ENCODE measurements around the gene ARIH2. TPM values are rescaled to one million over a fixed set of nuclear protein-coding genes. Genes with fewer than 3 reads are reported as not detected.

ARIH2 gene
- total and polyA plus RNA-seq, 9 of the 15 experiments (the other 6 are each of a cell fraction or from before 2014, with no cell fraction given), result 27.0 to 120 (median 108) TPM

- TF ChIP-seq ZNF707 (CRISPR knock-in tag; conservative IDR thresholded peaks at IDR 0.05), result no peak
- no peak for TF ChIP-seq BDP1 (IDR thresholded peaks at IDR 0.05; ENCODE audit: insufficient read depth, insufficient read length)
- TF ChIP-seq NFIX (CRISPR knock-in tag; IDR thresholded peaks at IDR 0.05; ENCODE audit: low read depth), result no peak
- TF ChIP-seq CHD1 (IDR thresholded peaks at IDR 0.05; ENCODE audit: low read length), result no peak
- TF ChIP-seq ZNF717 (CRISPR knock-in tag; IDR thresholded peaks at IDR 0.05), result no peak
- TF ChIP-seq AFF4 (CRISPR knock-in tag; IDR thresholded peaks at IDR 0.05), result peak; percentile 87
- TF ChIP-seq KLF1 (tag; IDR thresholded peaks at IDR 0.05), result 0 out of 2 replicates have a peak, but pooled peaks have one; percentile 43
- no peak for TF ChIP-seq ZNF140 (CRISPR knock-in tag; IDR thresholded peaks at IDR 0.05)
- no peak for TF ChIP-seq RREB1 (CRISPR knock-in tag; IDR thresholded peaks at IDR 0.05)
- peak; percentile 86 for TF ChIP-seq ARID4B (CRISPR knock-in tag; IDR thresholded peaks at IDR 0.05)
- no peak; the same call in 1 of the 2 replicates for TF ChIP-seq HEY1 (CRISPR knock-in tag; IDR thresholded peaks at IDR 0.05; ENCODE audit: borderline replicate concordance)
- TF ChIP-seq ELF1 (tag; IDR thresholded peaks at IDR 0.05), result no peak
Measured at GRCh38 chr3:49028673-49029562, 110.3 kb downstream of the ARIH2 start, which contains the start of gene IMPDH2 (continued).
